Naive B cell (primary cell): ENCODE measurements around the gene DTNBP1. TPM values are rescaled to one million over a fixed set of nuclear protein-coding genes. Genes with fewer than 3 reads are reported as not detected.
"Not testable (repeated sequence)": the region's sequence is repeated elsewhere in the genome, so short reads cannot be mapped to it uniquely, and the experiment has no call there.

Source experiments
- ATAC-seq, 2 donors: fragments of 150-1000 bp; cut with Tn5 transposase; 2 replicates each; pipeline ENCODE4 v1.10.0; 2021; ENCODE audit warnings: low read depth in 2 of 2, mild to moderate bottlenecking in 2 of 2, moderate library complexity in 2 of 2
- DNase-seq: peaks from one replicate; pipeline ENCODE4 v3.0.0; 2022
- H3K27ac Mint-ChIP-seq, 6 donors: one replicate each; pipeline ENCODE4 v1.8.0; 2020 to 2022; ENCODE audit warnings: mild to moderate bottlenecking in 6 of 6, mixed read lengths in 6 of 6, moderate library complexity in 5 of 6, inconsistent platforms in 2 of 6
- H3K27me3 Mint-ChIP-seq, 3 donors: one replicate each; pipeline ENCODE4 v1.8.0; 2021 to 2022; ENCODE audit warnings: mixed read lengths in 3 of 3, mild to moderate bottlenecking in 1 of 3
- H3K36me3 Mint-ChIP-seq, 2 donors: one replicate each; pipeline ENCODE4 v1.8.0; 2020 to 2022; ENCODE audit warnings: mixed read lengths in 2 of 2, inconsistent platforms in 1 of 2, mild to moderate bottlenecking in 1 of 2
- H3K4me1 Mint-ChIP-seq, 3 donors: one replicate each; pipeline ENCODE4 v1.8.0; 2020 to 2022; ENCODE audit warnings: mixed read lengths in 3 of 3, inconsistent platforms in 1 of 3, mild to moderate bottlenecking in 1 of 3, moderate library complexity in 1 of 3
- H3K4me3 Mint-ChIP-seq, 8 donors: one replicate each; pipeline ENCODE4 v1.8.0; 2020 to 2022; ENCODE audit warnings: mild to moderate bottlenecking in 8 of 8, mixed read lengths in 8 of 8, moderate library complexity in 8 of 8, inconsistent platforms in 2 of 8
- H3K9me3 Mint-ChIP-seq, 7 donors: one replicate each; pipeline ENCODE4 v1.8.0; 2020 to 2022; ENCODE audit warnings: mixed read lengths in 7 of 7, mild to moderate bottlenecking in 5 of 7, inconsistent platforms in 2 of 7, moderate library complexity in 1 of 7
- polyA plus RNA-seq, 6 donors: library from polyadenylated mRNA; unstranded; fragments of 300-500 nt; fragmentation: Illumina TruSeq; gene quantifications; one replicate each; pipeline ENCODE4 v1.2.3, GENCODE V29; 2021; ENCODE audit warnings: low read depth in 6 of 6

DTNBP1 gene
- polyA plus RNA-seq, 6 donors from 2014 or later = 60.2 to 108 (median 77.4) TPM

- no peak for ATAC-seq
- no peak overlapping the region for H3K27ac Mint-ChIP-seq
- H3K36me3 Mint-ChIP-seq = peaks cover 0 to 7% of the 10 kb centered on the region in 2 donors
- H3K9me3 Mint-ChIP-seq = peaks cover 0 to 5% (median 3%) of the 10 kb centered on the region in 7 donors
- H3K4me1 Mint-ChIP-seq = peaks cover 0 to 6% (median 4%) of the 10 kb centered on the region in 3 donors
- no peak for DNase-seq
- no peaks in the 10 kb centered on the region for H3K27me3 Mint-ChIP-seq
- no peak overlapping the region for H3K4me3 Mint-ChIP-seq
Observed at GRCh38 chr6:15681946-15682345, 19.1 kb upstream of the DTNBP1 start.

- Mint-ChIP-seq H3K36me3 (peaks cover 0 to 7% of the 10 kb centered on the region in 2 donors), H3K4me1 (peaks cover 0 to 7% (median 6%) of the 10 kb centered on the region in 3 donors), H3K9me3 (peaks cover 0 to 5% (median 3%) of the 10 kb centered on the region in 7 donors), H3K27ac (no peak overlapping the region), H3K27me3 (no peaks in the 10 kb centered on the region), H3K4me3 (no peak overlapping the region)
- DNase-seq (no peak), ATAC-seq (no peak)
Observed at GRCh38 chr6:15678514-15678913, 15.7 kb upstream of the DTNBP1 start.

GRCh38 chr6:15677822-15678221, 15.0 kb upstream of the DTNBP1 start:
- DNase-seq = no peak
- no peak for ATAC-seq
- H3K4me1 Mint-ChIP-seq = peaks cover 0 to 7% (median under 1%) of the 10 kb centered on the region in 3 donors
- peaks cover 0 to 2% of the 10 kb centered on the region in 2 donors for H3K36me3 Mint-ChIP-seq
- no peak overlapping the region for H3K4me3 Mint-ChIP-seq
- H3K27me3 Mint-ChIP-seq = peaks cover 0 to 5% (median 0%) of the 10 kb centered on the region in 3 donors
- no peak overlapping the region for H3K27ac Mint-ChIP-seq
- peaks cover 0 to 1% (median 0%) of the 10 kb centered on the region in 7 donors for H3K9me3 Mint-ChIP-seq

- Mint-ChIP-seq H3K9me3 (no peaks in the 10 kb centered on the region), H3K4me1 (peaks cover 0 to 15% (median 4%) of the 10 kb centered on the region in 3 donors), H3K36me3 (no peaks in the 10 kb centered on the region), H3K27me3 (peaks cover 0 to 8% (median 0%) of the 10 kb centered on the region in 3 donors), H3K4me3 (no peak overlapping the region), H3K27ac (no peak overlapping the region)
- ATAC-seq = no peak
- no peak for DNase-seq
Observed at GRCh38 chr6:15675536-15676220, 12.8 kb upstream of the DTNBP1 start.

GRCh38 chr6:15674690-15675386, 12.0 kb upstream of the DTNBP1 start:
- Mint-ChIP-seq H3K4me1 (peaks cover 0 to 15% (median 4%) of the 10 kb centered on the region in 3 donors), H3K27ac (peak overlapping the region in 1 of 6 donors; percentile 19), H3K9me3 (no peaks in the 10 kb centered on the region), H3K4me3 (no peak overlapping the region), H3K36me3 (no peaks in the 10 kb centered on the region), H3K27me3 (peaks cover 0 to 8% (median 0%) of the 10 kb centered on the region in 3 donors)
- ATAC-seq (no peak), DNase-seq (no peak)

- Mint-ChIP-seq H3K27ac (no peak overlapping the region), H3K36me3 (no peaks in the 10 kb centered on the region), H3K4me1 (peaks cover 0 to 15% (median 4%) of the 10 kb centered on the region in 3 donors), H3K27me3 (peaks cover 0 to 8% (median 0%) of the 10 kb centered on the region in 3 donors), H3K4me3 (no peak overlapping the region), H3K9me3 (no peaks in the 10 kb centered on the region)
- ATAC-seq = no peak
- DNase-seq = no peak
Observed at GRCh38 chr6:15673666-15674065, 10.8 kb upstream of the DTNBP1 start.

- peaks cover 0 to 8% (median 0%) of the 10 kb centered on the region in 3 donors for H3K27me3 Mint-ChIP-seq
- H3K9me3 Mint-ChIP-seq = no peaks in the 10 kb centered on the region
- H3K4me1 Mint-ChIP-seq = peaks cover 0 to 15% (median 4%) of the 10 kb centered on the region in 3 donors
- ATAC-seq (no peak), DNase-seq (no peak)
- H3K36me3 Mint-ChIP-seq = no peaks in the 10 kb centered on the region
- no peak overlapping the region for H3K27ac Mint-ChIP-seq
- H3K4me3 Mint-ChIP-seq = no peak overlapping the region
Observed at GRCh38 chr6:15672818-15673217, 10.0 kb upstream of the DTNBP1 start.

- Mint-ChIP-seq H3K4me1 (peaks cover 0 to 15% (median 4%) of the 10 kb centered on the region in 3 donors), H3K27ac (no peak overlapping the region), H3K9me3 (no peaks in the 10 kb centered on the region), H3K27me3 (peaks cover 0 to 8% (median 2%) of the 10 kb centered on the region in 3 donors), H3K36me3 (no peaks in the 10 kb centered on the region), H3K4me3 (no peak overlapping the region)
- DNase-seq (no peak), ATAC-seq (peak; percentile 70)
Observed at GRCh38 chr6:15672291-15672690, 9.5 kb upstream of the DTNBP1 start.

GRCh38 chr6:15668918-15669317, 6.1 kb upstream of the DTNBP1 start:
- Mint-ChIP-seq H3K4me3 (no peak overlapping the region), H3K9me3 (no peaks in the 10 kb centered on the region)
- no peak for ATAC-seq

GRCh38 chr6:15666896-15667295, 4.1 kb upstream of the DTNBP1 start:
- H3K4me1 Mint-ChIP-seq = peaks cover 9 to 10% (median 10%) of the 10 kb centered on the region in 3 donors
- not testable (repeated sequence) for ATAC-seq, H3K27ac Mint-ChIP-seq, H3K36me3 Mint-ChIP-seq, H3K9me3 Mint-ChIP-seq, H3K4me3 Mint-ChIP-seq, H3K27me3 Mint-ChIP-seq, DNase-seq

More at GRCh38 chr6:15668918-15669317, 6.1 kb upstream of the DTNBP1 start:
- Mint-ChIP-seq H3K4me1 (peaks cover 2 to 8% (median 4%) of the 10 kb centered on the region in 3 donors), H3K27me3 (peaks cover 0 to 8% (median 3%) of the 10 kb centered on the region in 3 donors), H3K36me3 (no peaks in the 10 kb centered on the region), H3K27ac (no peak overlapping the region)
- no peak for DNase-seq

- peaks cover 6 to 24% (median 14%) of the 10 kb centered on the region in 3 donors for H3K4me1 Mint-ChIP-seq
- H3K36me3 Mint-ChIP-seq = peaks cover 0 to 5% of the 10 kb centered on the region in 2 donors
- H3K27ac Mint-ChIP-seq = no peak overlapping the region
Observed at GRCh38 chr6:15665237-15665636, 2.4 kb upstream of the DTNBP1 start.

GRCh38 chr6:15663130-15663871, 473 bp upstream of the DTNBP1 start:
- H3K9me3 Mint-ChIP-seq = no peaks in the 10 kb centered on the region
- H3K4me3 Mint-ChIP-seq = peak overlapping the region; percentile 59 to 95 (median 86)
- peak overlapping the region; percentile 74 to 98 (median 94) for H3K27ac Mint-ChIP-seq
- no peak for ATAC-seq
- H3K27me3 Mint-ChIP-seq = peaks cover 0 to 3% (median 0%) of the 10 kb centered on the region in 3 donors
- H3K36me3 Mint-ChIP-seq = peaks cover 0 to 7% of the 10 kb centered on the region in 2 donors
- H3K4me1 Mint-ChIP-seq = peaks cover 18 to 43% (median 23%) of the 10 kb centered on the region in 3 donors
- DNase-seq = no peak

More at GRCh38 chr6:15665237-15665636, 2.4 kb upstream of the DTNBP1 start:
- Mint-ChIP-seq H3K9me3 (no peaks in the 10 kb centered on the region), H3K4me3 (peak overlapping the region in 1 of 8 donors; percentile 84), H3K27me3 (peaks cover 0 to 3% (median 0%) of the 10 kb centered on the region in 3 donors)
- ATAC-seq (no peak), DNase-seq (no peak)

GRCh38 chr6:15661853-15662325, 939 bp downstream of the DTNBP1 start:
- ATAC-seq = no peak
- H3K9me3 Mint-ChIP-seq = no peaks in the 10 kb centered on the region
- peaks cover 31 to 57% (median 36%) of the 10 kb centered on the region in 3 donors for H3K4me1 Mint-ChIP-seq
- no peaks in the 10 kb centered on the region for H3K27me3 Mint-ChIP-seq
- peak overlapping the region; percentile 59 to 95 (median 86) for H3K4me3 Mint-ChIP-seq
- H3K27ac Mint-ChIP-seq = peak overlapping the region; percentile 84 to 98 (median 96)
- H3K36me3 Mint-ChIP-seq = peaks cover 0 to 7% of the 10 kb centered on the region in 2 donors
- no peak for DNase-seq
